SK-N-SH (cell line): Measurements from ENCODE around the gene TJP1. TPM values are rescaled to one million over a fixed set of nuclear protein-coding genes. Genes with fewer than 3 reads are reported as not detected.

ENCODE experiments used
- CTCF ChIA-PET: fragments of 300-600, 350-600 bp; formaldehyde crosslinking; extraction: SDS; loops from one replicate; lab custom pipeline; 2021; lab: Yijun Ruan, JAX
- POLR2A ChIA-PET: fragments of 350-600 bp; sonication (Branson Sonifier 250); formaldehyde crosslinking; extraction: SDS; loops from one replicate; lab custom pipeline; 2020; ENCODE audit warnings: antibody characterized with exemption, inconsistent platforms; lab: Yijun Ruan, JAX
- DNase-seq: peaks from one replicate; pipeline ENCODE4 v3.0.0; 2012
- H2AFZ ChIP-seq: fragments of 200-600 bp; sonication (generic); 2 replicates; pipeline ENCODE4 v1.8.1; 2016; ENCODE audit warnings: antibody characterized with exemption, mild to moderate bottlenecking, low read depth
- H3F3A ChIP-seq: fragments of 200-600 bp; sonication (generic); replicated peaks from 2 replicates; pipeline ENCODE3; 2016; ENCODE audit warnings: antibody characterized with exemption, mild to moderate bottlenecking; ENCODE audit not compliant: insufficient read depth
- H3K27ac ChIP-seq, 2 experiments: fragments of 200-500 bp in 1 of 2; fragments of 200-600 bp in 1 of 2; sonication (Bioruptor generic) in 1 of 2; sonication (generic), shearing (Covaris generic) in 1 of 2; 2 replicates each; pipeline versions ENCODE4 v1.5.1 to v1.6.1; 2014 to 2016; ENCODE audit warnings: low read depth in 2 of 2, inconsistent platforms in 1 of 2, low read length in 1 of 2, mild to moderate bottlenecking in 1 of 2, mixed read lengths in 1 of 2
- H3K27me3 ChIP-seq: fragments of 200-600 bp; sonication (generic), shearing (Covaris generic); 2 replicates; pipeline ENCODE4 v1.6.1; 2016; ENCODE audit warnings: mixed run types; ENCODE audit not compliant: insufficient read depth
- H3K36me3 ChIP-seq, 2 experiments: fragments of 200-500 bp in 1 of 2; fragments of 200-600 bp in 1 of 2; sonication (Bioruptor generic) in 1 of 2; sonication (generic) in 1 of 2; replicated peaks in 1 of 2; 2 replicates each; pipeline versions ENCODE3 to v1.5.1; 2014 to 2016; ENCODE audit warnings: low read length in 1 of 2, mild to moderate bottlenecking in 1 of 2; ENCODE audit not compliant: insufficient read depth in 2 of 2, control insufficient read depth in 1 of 2
- H3K4me1 ChIP-seq, 2 experiments: fragments of 200-500 bp in 1 of 2; fragments of 200-600 bp in 1 of 2; sonication (Bioruptor generic) in 1 of 2; sonication (generic), shearing (Covaris generic) in 1 of 2; 2 replicates each; pipeline versions ENCODE4 v1.5.1 to v1.6.1; 2014 to 2016; ENCODE audit warnings: low read depth in 1 of 2, low read length in 1 of 2, mixed run types in 1 of 2; ENCODE audit not compliant: insufficient read depth in 2 of 2, control insufficient read depth in 1 of 2
- H3K4me2 ChIP-seq: fragments of 200-600 bp; sonication (generic), shearing (Covaris generic); 2 replicates; pipeline ENCODE4 v1.6.1; 2017; ENCODE audit warnings: mixed run types
- H3K4me3 ChIP-seq, 2 experiments: fragments of 200-500 bp in 1 of 2; fragments of 200-600 bp in 1 of 2; sonication (Bioruptor generic) in 1 of 2; sonication (generic), shearing (Covaris generic) in 1 of 2; 2 replicates each; pipeline versions ENCODE4 v1.5.1 to v1.8.1; 2014 to 2016; ENCODE audit warnings: low read depth in 2 of 2, inconsistent platforms in 1 of 2, low read length in 1 of 2, mild to moderate bottlenecking in 1 of 2, mixed read lengths in 1 of 2, moderate library complexity in 1 of 2
- H3K79me2 ChIP-seq: fragments of 200-600 bp; sonication (generic); 2 replicates; pipeline ENCODE4 v1.8.1; 2017; ENCODE audit warnings: mild to moderate bottlenecking; ENCODE audit not compliant: insufficient read depth
- H3K9ac ChIP-seq: fragments of 200-600 bp; sonication (generic); 2 replicates; pipeline ENCODE4 v1.6.1; 2017; ENCODE audit warnings: mixed run types
- H3K9me2 ChIP-seq: fragments of 200-600 bp; sonication (generic); 2 replicates; pipeline ENCODE4 v1.6.1; 2017; ENCODE audit warnings: mixed run types
- H3K9me3 ChIP-seq: fragments of 200-600 bp; sonication (generic); 2 replicates; pipeline ENCODE4 v1.6.1; 2017; ENCODE audit warnings: mixed run types, mild to moderate bottlenecking, moderate library complexity
- H4K20me1 ChIP-seq: fragments of 200-600 bp; sonication (generic); 2 replicates; pipeline ENCODE4 v1.6.1; 2017; ENCODE audit warnings: mild to moderate bottlenecking, mixed run types; ENCODE audit not compliant: insufficient read depth
- EP300 ChIP-seq, 2 experiments: IDR thresholded peaks; 2 replicates each; pipeline versions ENCODE4 v1.4.0 to v1.6.1; 2012; ENCODE audit warnings: borderline replicate concordance in 1 of 2, low read depth in 1 of 2, low read length in 1 of 2
- FOSL2 ChIP-seq: IDR thresholded peaks from 2 replicates; pipeline ENCODE4 v1.4.0; 2012; ENCODE audit warnings: low read depth, mild to moderate bottlenecking, moderate library complexity, borderline replicate concordance
- FOXM1 ChIP-seq: IDR thresholded peaks from 2 replicates; pipeline ENCODE4 v1.4.0; 2012; ENCODE audit warnings: low read depth, mild to moderate bottlenecking
- GABPA ChIP-seq: IDR thresholded peaks from 2 replicates; pipeline ENCODE4 v1.4.0; 2012; ENCODE audit warnings: low read depth, mild to moderate bottlenecking
- MXI1 ChIP-seq: IDR thresholded peaks from 2 replicates; pipeline ENCODE4 v1.6.1; 2012; ENCODE audit warnings: mild to moderate bottlenecking, low read depth, low read length, improper control_type of control experiment
- NRF1 ChIP-seq: IDR thresholded peaks from 2 replicates; pipeline ENCODE4 v1.6.1; 2012; ENCODE audit warnings: low read depth, mild to moderate bottlenecking, low read length
- REST ChIP-seq: IDR thresholded peaks from 2 replicates; pipeline ENCODE4 v1.6.1; 2012; ENCODE audit warnings: mild to moderate bottlenecking, low read depth, low read length, moderate library complexity
- RXRA ChIP-seq: IDR thresholded peaks from 2 replicates; pipeline ENCODE4 v1.4.0; 2012; ENCODE audit warnings: low read depth, mild to moderate bottlenecking, borderline replicate concordance
- TAF1 ChIP-seq: IDR thresholded peaks from 2 replicates; pipeline ENCODE4 v1.6.1; 2012; ENCODE audit warnings: low read depth, mild to moderate bottlenecking, low read length, moderate library complexity, borderline replicate concordance
- TCF12 ChIP-seq: IDR thresholded peaks from 2 replicates; pipeline ENCODE4 v1.4.0; 2012
- USF1 ChIP-seq: IDR thresholded peaks from 2 replicates; pipeline ENCODE4 v1.4.0; 2012; ENCODE audit warnings: low read depth, borderline replicate concordance
- YY1 ChIP-seq: IDR thresholded peaks from 2 replicates; pipeline ENCODE4 v1.4.0; 2012; ENCODE audit warnings: low read depth, mild to moderate bottlenecking
- WGBS: methylation state at CpG from one replicate; pipeline ENCODE4 v1.1.6; 2017; ENCODE audit warnings: low lambda C conversion rate; 5-methylcytosine and 5-hydroxymethylcytosine counted together
- polyA plus RNA-seq, 3 experiments: library from polyadenylated mRNA; depleted of rRNA; stranded (reverse); fragments of >200 nt; gene quantifications; 2 replicates each; pipeline ENCODE4 v1.2.3, GENCODE V29; 2012
- TF ChIP-seq, protein P1 (sequence below): fragments of 150-350 bp; IDR thresholded peaks from 2 replicates; pipeline ENCODE4 v1.6.1; 2016; ENCODE audit warnings: mild to moderate bottlenecking, low read depth, low read length

The TJP1 gene
- polyA plus RNA-seq, 1 of the 3 experiments (the other 2 are of a cell fraction), result 17.5 TPM

GRCh38 chr15:29670266-29670665 lies 152.0 kb downstream of the TJP1 start:
- Histone ChIP-seq H2AFZ (no peak overlapping the region; the same call in 1 of the 2 replicates), H3K9ac (peak overlapping the region; percentile 50; the same call in 1 of the 2 replicates), H3K27ac (peak overlapping the region in 1 of 2 experiments; percentile 89; a peak in 2 of 4 replicates), H3K79me2 (no peaks in the 10 kb centered on the region), H3K4me1 (peaks cover 0 to 23% of the 10 kb centered on the region in 2 experiments; a peak in 3 of 4 replicates), H3F3A (peaks cover 31% of the 10 kb centered on the region), H3K36me3 (no peaks in the 10 kb centered on the region), H3K4me3 (no peak overlapping the region), H3K9me2 (no peaks in the 10 kb centered on the region), H3K4me2 (peak overlapping the region; percentile 57), H3K9me3 (no peaks in the 10 kb centered on the region), H4K20me1 (no peaks in the 10 kb centered on the region), H3K27me3 (no peaks in the 10 kb centered on the region)
- no peak for DNase-seq
- ChIA-PET CTCF (interaction anchor here (0.9 to 1.8 kb wide), 3 partner anchors 22 to 405 kb away, joined by 3 to 5 read pairs (median 3); no protein-coding TSS in a partner anchor), POLR2A (no interaction called here)
- TF ChIP-seq TAF1, result no peak
- no peak for TF ChIP-seq YY1
- no peak for TF ChIP-seq GABPA
- TF ChIP-seq, protein P1, sequence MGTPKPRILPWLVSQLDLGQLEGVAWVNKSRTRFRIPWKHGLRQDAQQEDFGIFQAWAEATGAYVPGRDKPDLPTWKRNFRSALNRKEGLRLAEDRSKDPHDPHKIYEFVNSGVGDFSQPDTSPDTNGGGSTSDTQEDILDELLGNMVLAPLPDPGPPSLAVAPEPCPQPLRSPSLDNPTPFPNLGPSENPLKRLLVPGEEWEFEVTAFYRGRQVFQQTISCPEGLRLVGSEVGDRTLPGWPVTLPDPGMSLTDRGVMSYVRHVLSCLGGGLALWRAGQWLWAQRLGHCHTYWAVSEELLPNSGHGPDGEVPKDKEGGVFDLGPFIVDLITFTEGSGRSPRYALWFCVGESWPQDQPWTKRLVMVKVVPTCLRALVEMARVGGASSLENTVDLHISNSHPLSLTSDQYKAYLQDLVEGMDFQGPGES, result no peak
- TF ChIP-seq MXI1, result no peak
- no peak for TF ChIP-seq EP300 (IDR thresholded peaks at IDR 0.05; ENCODE audit: borderline replicate concordance in 1 of 2, low read depth in 1 of 2, low read length in 1 of 2)
- no peak for TF ChIP-seq RXRA
- TF ChIP-seq FOSL2, result no peak
- TF ChIP-seq REST, result no peak
- no peak for TF ChIP-seq NRF1
- no peak for TF ChIP-seq USF1
- TF ChIP-seq FOXM1, result no peak
- no peak for TF ChIP-seq TCF12
- 63% methylated on average over 8 of the region's 8 CpGs for WGBS
